Measurements from ENCODE around the gene ARID5B.
"Not testable (repeated sequence)": the region's sequence is repeated elsewhere in the genome, so short reads cannot be mapped to it uniquely, and the experiment has no call there.

The ARID5B gene

DNA sequence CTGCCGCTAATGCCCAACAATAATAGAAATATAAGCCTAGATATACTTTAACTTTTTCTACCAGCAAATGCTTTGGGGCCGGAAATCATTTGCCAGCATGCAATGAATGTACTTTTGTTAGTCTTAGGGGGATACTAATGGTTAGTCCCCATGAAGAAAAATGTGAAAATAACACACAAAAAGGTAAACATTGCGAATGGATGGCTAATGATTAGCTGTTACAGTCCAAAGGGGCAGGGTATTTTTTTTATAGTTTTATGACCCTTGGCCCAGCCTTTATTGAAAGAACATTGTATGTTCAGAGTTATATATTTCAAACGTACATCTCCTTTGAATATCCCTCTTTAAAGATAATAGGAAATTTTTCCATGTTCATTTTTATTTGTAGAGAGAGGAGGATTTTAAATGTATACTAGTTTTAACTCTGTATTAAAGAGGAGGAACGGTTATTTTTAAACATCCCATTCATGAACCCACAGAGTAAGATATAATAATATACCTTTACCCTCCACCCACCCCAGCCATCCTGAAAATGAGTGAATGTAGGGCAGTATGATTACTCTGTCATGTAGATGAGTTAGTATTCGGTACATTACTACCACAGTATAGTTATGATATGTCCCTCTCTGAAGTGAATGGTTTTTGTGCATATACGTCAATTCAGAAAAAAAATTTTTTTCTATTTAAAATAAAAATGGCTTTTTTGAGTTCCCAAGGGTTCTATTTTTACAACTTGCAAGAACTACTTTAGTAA lies 63.6 kb downstream of the ARID5B start:
- no peak for DNase-seq (ENCODE audit: low read depth)

GRCh38 chr10:61965703-61966395 lies 64.3 kb downstream of the ARID5B start:
- DNase-seq (ENCODE audit: low read depth): no peak

GRCh38 chr10:61967298-61967697 lies 65.8 kb downstream of the ARID5B start:
- no peak for DNase-seq (ENCODE audit: low read depth)

DNA sequence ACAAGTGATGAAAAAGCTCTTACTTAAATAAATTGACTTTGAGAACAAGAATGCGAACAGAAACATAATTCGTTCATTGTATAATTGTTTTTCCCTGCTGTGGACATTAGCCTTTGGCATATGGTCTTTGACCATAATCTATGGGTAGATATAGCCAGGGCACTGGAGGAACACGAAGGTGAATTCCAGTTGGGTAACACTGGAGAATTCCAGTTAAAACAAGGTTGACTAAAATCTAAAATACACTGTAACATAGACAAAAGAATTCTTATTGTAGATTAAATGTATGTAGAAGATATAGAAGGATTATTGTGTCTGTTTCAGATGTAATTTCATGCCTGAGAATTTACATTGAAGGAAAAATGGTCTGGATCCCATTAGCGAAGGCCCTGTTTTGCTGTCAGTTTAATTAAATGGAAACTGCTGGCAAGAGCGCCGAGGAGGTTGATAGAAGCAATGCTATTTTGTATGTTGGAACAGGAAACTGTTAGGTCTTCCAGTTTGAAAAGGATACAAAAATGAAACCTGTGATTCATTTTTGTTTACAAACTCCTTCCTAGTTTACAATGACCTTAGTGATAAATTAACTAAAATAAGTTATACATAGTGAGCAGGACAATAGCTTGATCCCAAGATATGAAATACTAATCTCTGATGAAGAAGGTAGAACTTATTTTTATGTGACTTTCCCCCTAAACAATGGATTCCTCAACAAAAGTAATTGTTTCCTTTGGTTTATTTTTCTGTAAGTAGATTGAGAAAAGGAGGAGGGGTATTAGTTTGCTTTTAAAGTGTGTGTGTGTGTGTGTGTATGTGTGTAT lies 68.9 kb downstream of the ARID5B start:
- no peak for DNase-seq (ENCODE audit: low read depth)

- no peak for DNase-seq (ENCODE audit: low read depth)
Measured at GRCh38 chr10:61971003-61971325, 69.5 kb downstream of the ARID5B start.

DNA sequence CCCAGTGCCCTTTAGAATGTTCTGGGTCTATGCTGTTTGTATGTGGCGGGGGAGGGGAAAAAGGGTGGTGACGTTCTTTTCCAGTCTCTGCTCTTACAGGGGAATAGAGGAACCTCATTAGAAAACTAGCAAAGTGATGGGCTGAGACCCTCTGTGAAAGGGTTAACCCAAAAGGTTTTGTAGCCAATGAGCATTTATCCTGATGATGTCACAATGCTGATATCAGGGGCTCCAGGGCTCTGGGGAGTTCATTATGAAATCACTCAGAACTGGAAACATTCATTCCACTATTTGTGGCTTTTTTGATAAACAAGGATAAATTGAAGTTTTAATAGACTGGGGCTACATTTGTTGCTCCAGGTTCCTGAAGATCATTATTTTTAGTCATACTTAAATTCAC lies 71.7 kb downstream of the ARID5B start:
- DNase-seq (ENCODE audit: low read depth): no peak

DNA sequence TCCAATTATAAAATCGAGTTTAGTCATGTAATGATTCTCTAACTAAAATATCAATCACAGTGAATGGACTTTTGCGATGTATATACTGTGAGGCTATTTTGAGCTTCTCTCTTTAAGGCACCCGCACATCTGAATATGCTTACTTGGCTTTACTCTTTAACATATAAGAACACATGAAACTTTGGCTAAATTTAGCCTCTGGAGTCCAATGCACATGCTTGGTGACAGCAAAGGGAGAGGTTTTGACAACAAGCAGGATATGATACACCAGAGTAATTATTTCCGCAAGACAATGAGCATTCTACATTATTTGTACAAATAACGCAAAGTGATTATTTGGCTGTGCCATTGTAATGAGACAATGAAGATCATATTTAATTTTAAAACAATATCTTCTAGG lies 72.4 kb downstream of the ARID5B start:
- DNase-seq (ENCODE audit: low read depth): no peak

- DNase-seq (ENCODE audit: low read depth): no peak
Measured at GRCh38 chr10:61974601-61975390, 73.3 kb downstream of the ARID5B start.

- peak; percentile 61 for DNase-seq (ENCODE audit: low read depth)
Measured at GRCh38 chr10:61975391-61975932, 74.0 kb downstream of the ARID5B start.

DNA sequence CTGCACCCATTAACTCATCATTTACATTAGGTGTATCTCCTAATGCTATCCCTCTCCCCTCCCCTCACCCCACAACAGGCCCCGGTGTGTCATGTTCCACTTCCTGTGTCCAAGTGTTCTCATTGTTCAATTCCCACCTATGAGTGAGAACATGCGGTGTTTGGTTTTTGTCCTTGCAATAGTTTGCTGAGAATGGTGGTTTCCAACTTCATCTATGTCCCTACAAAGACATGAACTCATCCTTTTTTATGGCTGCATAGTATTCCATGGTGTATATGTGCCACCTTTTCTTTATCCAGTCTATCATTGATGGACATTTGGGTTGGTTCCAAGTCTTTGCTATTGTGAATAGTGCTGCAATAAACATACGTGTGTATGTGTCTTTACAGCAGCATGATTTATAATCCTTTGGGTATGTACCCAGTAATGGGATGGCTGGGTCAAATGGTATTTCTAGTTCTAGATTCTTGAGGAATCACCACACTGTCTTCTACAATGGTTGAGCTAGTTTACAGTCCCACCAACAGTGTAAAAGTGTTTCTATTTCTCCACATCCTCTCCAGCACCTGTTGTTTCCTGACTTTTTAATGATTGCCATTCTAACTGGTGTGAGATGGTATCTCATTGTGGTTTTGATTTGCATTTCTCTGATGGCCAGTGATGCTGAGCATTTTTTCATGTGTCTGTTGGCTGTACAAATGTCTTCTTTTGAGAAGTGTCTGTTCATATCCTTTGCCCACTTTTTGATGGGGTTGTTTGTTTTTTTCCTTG lies 75.6 kb downstream of the ARID5B start:
- not testable (repeated sequence) for DNase-seq (ENCODE audit: low read depth)

DNA sequence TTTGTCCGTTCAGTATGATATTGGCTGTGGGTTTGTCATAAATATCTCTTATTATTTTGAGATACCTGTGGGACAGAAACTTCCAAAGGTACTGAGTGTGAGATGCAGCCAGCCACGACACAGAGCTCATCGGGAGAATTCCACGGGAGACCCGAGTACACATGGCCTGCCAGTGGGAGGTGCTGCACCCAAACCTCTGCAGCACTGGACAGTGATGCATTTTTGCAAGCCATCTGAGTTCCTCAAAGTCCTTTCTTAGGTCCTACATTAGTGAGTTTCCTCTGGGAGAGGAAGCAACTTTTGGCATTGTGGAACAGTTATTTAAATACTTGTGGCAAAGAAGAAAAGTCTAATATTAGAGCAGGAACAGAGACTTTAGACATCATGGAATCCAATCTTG lies 77.5 kb downstream of the ARID5B start:
- DNase-seq (ENCODE audit: low read depth): no peak

DNA sequence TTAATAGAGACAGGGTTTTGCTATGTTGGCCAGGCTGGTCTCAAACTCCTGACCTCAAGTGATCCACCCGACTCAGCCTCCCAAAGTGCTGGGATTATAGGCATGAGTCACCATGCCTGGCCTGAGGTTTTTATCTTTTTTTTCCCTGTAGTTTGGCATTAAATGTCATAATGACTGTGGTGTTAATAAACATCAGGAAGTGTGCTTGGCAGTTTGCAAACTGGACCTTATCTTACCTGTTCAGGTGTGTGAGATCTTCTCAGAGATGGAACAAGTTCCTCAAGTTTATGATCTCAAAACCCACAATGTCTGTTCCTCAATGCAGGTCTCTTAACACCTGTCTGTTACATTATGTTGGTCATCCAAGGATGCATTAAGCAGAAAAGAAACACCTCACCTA lies 80.0 kb downstream of the ARID5B start:
- DNase-seq (ENCODE audit: low read depth): no peak

DNA sequence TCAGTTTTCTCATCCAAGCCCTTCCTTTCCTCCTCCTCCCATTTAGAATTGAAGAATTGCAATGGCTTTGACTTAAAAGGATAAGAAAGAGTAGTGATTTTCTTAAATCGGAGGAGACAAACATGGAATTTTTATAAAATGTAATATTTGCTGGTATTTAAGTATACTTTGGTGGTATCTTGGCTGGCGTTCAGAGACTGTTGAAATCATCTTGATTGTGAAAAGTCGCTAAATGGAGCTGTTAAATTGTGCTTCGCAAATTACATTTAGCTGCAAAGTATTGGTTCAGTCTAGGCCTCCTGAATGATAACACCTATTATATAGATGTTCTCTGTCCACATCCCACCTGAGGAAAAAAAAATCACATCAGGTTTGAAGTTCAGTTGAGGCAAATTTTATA lies 81.8 kb downstream of the ARID5B start:
- no peak for DNase-seq (ENCODE audit: low read depth)

GRCh38 chr10:61984803-61985418 lies 83.4 kb downstream of the ARID5B start:
- DNase-seq (ENCODE audit: low read depth): no peak

- no peak for DNase-seq (ENCODE audit: low read depth)
Measured at GRCh38 chr10:61985715-61986114, 84.2 kb downstream of the ARID5B start.

- DNase-seq (ENCODE audit: low read depth): no peak
Measured at GRCh38 chr10:61986382-61986781, 84.9 kb downstream of the ARID5B start.

- DNase-seq (ENCODE audit: low read depth): no peak
Measured at GRCh38 chr10:61986788-61987492, 85.4 kb downstream of the ARID5B start.

DNA sequence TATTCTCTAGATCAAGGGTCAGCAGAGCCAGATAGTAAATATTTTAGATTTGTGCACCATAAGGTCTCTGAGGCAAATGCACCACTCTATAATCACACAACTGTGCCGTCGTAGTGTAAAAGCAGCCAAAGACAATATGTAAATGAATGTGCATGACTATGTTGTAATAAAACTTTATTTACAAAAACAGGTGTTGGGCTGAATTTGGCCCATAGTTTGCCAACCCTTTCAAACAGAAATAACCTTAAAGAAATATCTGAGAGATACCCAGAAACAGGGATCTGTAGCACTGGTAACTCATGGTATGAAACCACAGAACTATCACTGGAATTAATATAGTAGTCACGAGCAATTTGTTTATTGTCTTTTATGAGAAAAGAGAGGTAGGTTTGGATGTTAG lies 86.0 kb downstream of the ARID5B start:
- no peak for DNase-seq (ENCODE audit: low read depth)

DNA sequence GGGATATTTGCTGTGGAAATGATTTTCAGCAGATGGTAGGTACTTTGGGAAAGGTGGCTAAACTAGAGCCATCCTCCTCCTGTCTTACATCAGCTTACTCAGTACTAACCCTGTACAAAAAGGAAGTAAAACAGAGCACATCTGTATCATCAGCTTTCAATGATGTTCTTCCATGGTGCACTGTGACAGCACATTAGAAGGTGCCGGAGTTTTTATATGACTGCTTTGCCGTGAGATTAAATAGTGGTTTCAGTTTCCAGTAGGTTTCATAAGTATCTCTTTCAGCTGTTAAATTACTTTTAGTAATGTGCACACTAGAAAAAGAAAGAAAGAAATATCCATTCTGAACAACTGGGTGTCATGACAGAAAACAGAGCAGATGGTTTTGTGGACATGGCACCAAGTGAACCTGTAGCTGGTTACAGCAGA lies 86.5 kb downstream of the ARID5B start:
- no peak for DNase-seq (ENCODE audit: low read depth)
